K562 (cell line): ENCODE data around the gene GPR22. TPM values are rescaled to one million over a fixed set of nuclear protein-coding genes. Genes with fewer than 3 reads are reported as not detected.

ENCODE experiments used
- ATAC-seq: fragments of 200-7000 bp; cut with Tn5 transposase; 3 replicates; pipeline ENCODE4 v1.9.1; 2020; ENCODE audit warnings: moderate library complexity
- BruUV-seq: library from RNA; stranded (reverse); fragments of 400-500 nt; replicated peaks from 2 replicates; lab custom pipeline; 2021; lab: Mats Ljungman, UMichigan
- CTCF ChIA-PET: fragments of 300-600 bp; formaldehyde crosslinking; extraction: SDS; loops from one replicate; lab custom pipeline; 2021; ENCODE audit warnings: low intra/inter-chr PET ratio; lab: Yijun Ruan, JAX
- POLR2A ChIA-PET: fragments of 300-600, 350-650 bp; sonication (Branson Sonifier 250); formaldehyde crosslinking; extraction: SDS; loops from one replicate; lab custom pipeline; 2021; ENCODE audit warnings: antibody characterized with exemption, inconsistent platforms; lab: Yijun Ruan, JAX
- DNase-seq, 4 experiments: peaks; one replicate each; pipeline versions ENCODE4 v3.0.0 to v3.0.0-alpha.2; 2011 to 2018; ENCODE audit warnings: low spot score in 3 of 4, mixed read lengths in 3 of 4; ENCODE audit errors: extremely low read depth in 1 of 4
- FAIRE-seq: peaks from 2 replicates; lab custom pipeline; 2011; peaks lifted over from hg19 to GRCh38; lab: Jason Lieb, UNC
- H2AFZ ChIP-seq: 2 replicates; pipeline ENCODE4 v1.6.0; 2011; ENCODE audit warnings: low read depth, low read length, control low read depth, inconsistent platforms
- H3K27ac ChIP-seq: fragments of 200-600 bp; 3 replicates; pipeline ENCODE4 v1.8.0; 2011; ENCODE audit warnings: low read depth, mild to moderate bottlenecking, control low read depth, inconsistent platforms, low read length, moderate library complexity, mixed read lengths; ENCODE audit errors: extremely low read depth
- H3K27me3 ChIP-seq, 2 experiments: fragments of 300-600 bp in 1 of 2; 2 replicates in 1 of 2; 3 replicates in 1 of 2; pipeline versions ENCODE4 v1.6.0 to v1.8.0; 2011; ENCODE audit warnings: inconsistent platforms in 2 of 2, low read length in 2 of 2, mild to moderate bottlenecking in 1 of 2, mixed read lengths in 1 of 2, moderate library complexity in 1 of 2; ENCODE audit not compliant: control insufficient read depth in 2 of 2, insufficient read depth in 2 of 2
- H3K36me3 ChIP-seq: fragments of 300-600 bp; 3 replicates; pipeline ENCODE4 v1.8.0; 2011; ENCODE audit warnings: mild to moderate bottlenecking, low read length, inconsistent platforms; ENCODE audit not compliant: control insufficient read depth, insufficient read depth
- H3K4me1 ChIP-seq, 2 experiments: fragments of 200-600 bp in 1 of 2; replicated peaks in 1 of 2; 2 replicates in 1 of 2; 3 replicates in 1 of 2; pipeline versions ENCODE4 v1.5.1 to v1.8.0; 2011; ENCODE audit warnings: inconsistent platforms in 2 of 2, low read length in 2 of 2, mild to moderate bottlenecking in 1 of 2, mixed read lengths in 1 of 2, moderate library complexity in 1 of 2; ENCODE audit not compliant: control insufficient read depth in 2 of 2, insufficient read depth in 2 of 2
- H3K4me2 ChIP-seq: 2 replicates; pipeline ENCODE4 v1.6.1; 2011; ENCODE audit warnings: low read length, control low read depth, inconsistent platforms, mixed read lengths; ENCODE audit not compliant: insufficient read depth
- H3K4me3 ChIP-seq: fragments of 200-600 bp; sonication (generic), shearing (Covaris generic); 2 replicates; pipeline ENCODE4 v1.5.1; 2016; ENCODE audit warnings: control low read depth, inconsistent platforms
- H3K79me2 ChIP-seq: fragments of 200-600 bp; 3 replicates; pipeline ENCODE4 v1.8.0; 2011; ENCODE audit warnings: low read length, inconsistent platforms; ENCODE audit not compliant: control insufficient read depth, insufficient read depth
- H3K9ac ChIP-seq, 2 experiments: 2 replicates each; pipeline versions ENCODE4 v1.6.0 to v1.6.1; 2011; ENCODE audit warnings: low read depth in 2 of 2, low read length in 2 of 2, control low read depth in 1 of 2, inconsistent platforms in 1 of 2, mild to moderate bottlenecking in 1 of 2, mixed read lengths in 1 of 2; ENCODE audit not compliant: insufficient read depth in 1 of 2
- H3K9me1 ChIP-seq: one replicate; pipeline ENCODE4 v1.6.0; 2011; ENCODE audit warnings: inconsistent platforms, mild to moderate bottlenecking, low read length, moderate library complexity; ENCODE audit not compliant: control insufficient read depth, insufficient read depth
- H3K9me3 ChIP-seq: replicated peaks from 2 replicates; pipeline ENCODE4 v1.5.1; 2011; ENCODE audit warnings: low read depth, low read length, inconsistent platforms; ENCODE audit not compliant: control insufficient read depth, insufficient read depth
- H4K20me1 ChIP-seq: replicated peaks from 2 replicates; pipeline ENCODE4 v1.6.1; 2011; ENCODE audit warnings: low read length, inconsistent platforms, mixed read lengths; ENCODE audit not compliant: control insufficient read depth, insufficient read depth
- AFF4 ChIP-seq: sonication (generic); formaldehyde crosslinking; IDR thresholded peaks from 2 replicates; pipeline ENCODE4 v1.8.0; 2023; ENCODE audit warnings: mild to moderate bottlenecking, missing genetic modification reagents
- ARNT ChIP-seq, 2 experiments: fragments of 450-650 bp; IDR thresholded peaks; 2 replicates each; pipeline ENCODE4 v1.6.1; 2016; ENCODE audit warnings: mild to moderate bottlenecking in 1 of 2
- CEBPB ChIP-seq: fragments of 450-650 bp; IDR thresholded peaks from 2 replicates; pipeline ENCODE4 v1.6.1; 2016; ENCODE audit warnings: missing genetic modification characterization, missing compliant biosample characterization
- CEBPG ChIP-seq, 3 experiments: fragments of 200-800 bp in 1 of 3; sonication (Bioruptor generic) in 1 of 3; sonication (generic) in 1 of 3; formaldehyde crosslinking in 1 of 3; IDR thresholded peaks in 2 of 3; conservative IDR thresholded peaks in 1 of 3; 2 replicates each; pipeline versions ENCODE4 v1.6.1 to v1.8.0; 2016 to 2022; ENCODE audit warnings: missing compliant biosample characterization in 2 of 3, missing genetic modification characterization in 2 of 3, mild to moderate bottlenecking in 1 of 3, missing genetic modification reagents in 1 of 3
- CGGBP1 ChIP-seq: fragments of 250-450 bp; sonication (Bioruptor Pico); IDR thresholded peaks from 2 replicates; pipeline ENCODE4 v1.9.0; 2021; ENCODE audit warnings: mild to moderate bottlenecking
- FOSL1 ChIP-seq: fragments of 200-800 bp; sonication (Bioruptor generic); conservative IDR thresholded peaks from 2 replicates; pipeline ENCODE4 v1.6.1; 2016; ENCODE audit warnings: missing genetic modification characterization, missing compliant biosample characterization
- HMG20A ChIP-seq: fragments of 450-650 bp; formaldehyde crosslinking; conservative IDR thresholded peaks from 2 replicates; pipeline ENCODE4 v1.4.0; 2020; ENCODE audit warnings: mild to moderate bottlenecking, mixed read lengths
- KAT8 ChIP-seq: fragments of 450-650 bp; IDR thresholded peaks from 2 replicates; pipeline ENCODE4 v1.6.1; 2016; ENCODE audit warnings: low read depth, mild to moderate bottlenecking
- MAX ChIP-seq: sonication (generic); formaldehyde crosslinking; IDR thresholded peaks from 2 replicates; pipeline ENCODE4 v1.9.0; 2022; ENCODE audit warnings: mild to moderate bottlenecking, missing genetic modification reagents
- NCOA6 ChIP-seq: fragments of 450-650 bp; IDR thresholded peaks from 2 replicates; pipeline ENCODE4 v1.6.1; 2017; ENCODE audit warnings: mild to moderate bottlenecking
- NONO ChIP-seq, 2 experiments: fragments of 200-400 bp in 1 of 2; fragments of 450-650 bp in 1 of 2; formaldehyde crosslinking in 1 of 2; IDR thresholded peaks; 2 replicates each; pipeline ENCODE4 v1.6.1; 2017; ENCODE audit warnings: low read depth in 2 of 2, mild to moderate bottlenecking in 2 of 2, moderate library complexity in 2 of 2, low read length in 1 of 2
- NR2C1 ChIP-seq, 2 experiments: fragments of 450-650 bp; IDR thresholded peaks; 2 replicates each; pipeline ENCODE4 v1.6.1; 2017; ENCODE audit warnings: mild to moderate bottlenecking in 2 of 2, antibody characterized with exemption in 1 of 2, inconsistent platforms in 1 of 2, missing compliant biosample characterization in 1 of 2, missing genetic modification characterization in 1 of 2
- NR3C1 ChIP-seq: sonication (generic); formaldehyde crosslinking; IDR thresholded peaks from 2 replicates; pipeline ENCODE4 v1.8.1; 2022; ENCODE audit warnings: missing genetic modification reagents
- PCBP1 ChIP-seq: fragments of 200-400 bp; formaldehyde crosslinking; IDR thresholded peaks from 2 replicates; pipeline ENCODE4 v1.6.1; 2018; ENCODE audit warnings: mild to moderate bottlenecking, low read depth, low read length; ENCODE audit not compliant: poor library complexity, severe bottlenecking
- PRMT5 ChIP-seq: sonication (generic); formaldehyde crosslinking; IDR thresholded peaks from 2 replicates; pipeline ENCODE4 v1.5.0; 2020; ENCODE audit warnings: missing genetic modification reagents
- RAD21 ChIP-seq, 2 experiments: fragments of 250-450 bp in 1 of 2; fragments of 450-650 bp in 1 of 2; sonication (Bioruptor Pico) in 1 of 2; formaldehyde crosslinking in 1 of 2; IDR thresholded peaks in 1 of 2; conservative IDR thresholded peaks in 1 of 2; 2 replicates each; pipeline versions ENCODE4 v1.4.0 to v1.8.0; 2020 to 2022; ENCODE audit warnings: mild to moderate bottlenecking in 2 of 2, moderate library complexity in 1 of 2
- SLC30A9 ChIP-seq: fragments of 250-450 bp; sonication (Bioruptor Pico); IDR thresholded peaks from 2 replicates; pipeline ENCODE4 v1.8.0; 2022; ENCODE audit warnings: mild to moderate bottlenecking, moderate library complexity
- STAT5A ChIP-seq: IDR thresholded peaks from 2 replicates; pipeline ENCODE4 v1.6.1; 2012; ENCODE audit warnings: low read length, inconsistent platforms, borderline replicate concordance
- TBP ChIP-seq: optimal IDR thresholded peaks from 2 replicates; pipeline ENCODE3; 2011; ENCODE audit warnings: low read depth, low read length, improper control_type of control experiment
- in situ Hi-C: fragments of 300-500 bp; cut with MboI; formaldehyde crosslinking; loops from 4 replicates; pipeline ENCODE4 v1.15.0; 2018; ENCODE audit warnings: inconsistent platforms, mixed read lengths
- intact Hi-C: fragments of 100-400 bp; cut with micrococcal nuclease; formaldehyde crosslinking; loops from 2 replicates; pipeline ENCODE4 v1.14.2; 2022
- polyA plus RNA-seq, 8 experiments: library from polyadenylated mRNA; depleted of rRNA in 4 of 8; stranded (reverse) in 5 of 8; unstranded in 3 of 8; fragments of >200 nt; fragmentation: Nextera tagmentation in 2 of 8; fragmentation: Illumina TruSeq in 1 of 8; extraction: Ambion mirVana in 2 of 8; extraction: Trizol in 1 of 8; gene quantifications; 2 replicates each; pipeline versions ENCODE4 v1.2.1 to v1.2.3, GENCODE V29; 2011 to 2014; ENCODE audit warnings: inconsistent platforms in 1 of 8, missing spikeins in 1 of 8
- total RNA-seq, 7 experiments: library from RNA; depleted of rRNA in 6 of 7; stranded (reverse); fragments of >200 nt in 6 of 7; fragmentation: Illumina TruSeq in 2 of 7; extraction: Trizol in 2 of 7; gene quantifications; 2 replicates each; pipeline versions ENCODE4 v1.2.1 to v1.2.3, GENCODE V29; 2011 to 2021; ENCODE audit warnings: low replicate concordance in 1 of 7

The GPR22 gene
- total and polyA plus RNA-seq, 9 of the 15 experiments (the other 6 are each of a cell fraction or from before 2014, with no cell fraction given) = 0.07 to 0.20 TPM; not detected in 7

- TF ChIP-seq PCBP1 (no peak), SLC30A9 (CRISPR knock-in tag) (no peak), HMG20A (no peak), CGGBP1 (CRISPR knock-in tag) (no peak), CEBPG (CRISPR knock-in tag; IDR thresholded peaks at IDR 0.05) (no peak), CEBPG (tag; conservative IDR thresholded peaks at IDR 0.05 in 1 of 2, IDR thresholded peaks at IDR 0.05 in 1 of 2) (peak; percentile 57 to 82), TBP (no peak), NONO (IDR thresholded peaks at IDR 0.05; ENCODE audit: low read depth in 2 of 2, low read length in 1 of 2) (0 out of 4 replicates have a peak, but pooled peaks of 1 of the 2 experiments have one; percentile 18), FOSL1 (tag) (no peak), NR2C1 (IDR thresholded peaks at IDR 0.05) (no peak), NR2C1 (tag; IDR thresholded peaks at IDR 0.05) (no peak), NCOA6 (no peak), RAD21 (CRISPR knock-in tag; conservative IDR thresholded peaks at IDR 0.05 in 1 of 2, IDR thresholded peaks at IDR 0.05 in 1 of 2) (no peak), KAT8 (no peak), AFF4 (no peak), PRMT5 (CRISPR knock-in tag) (no peak), STAT5A (peak; percentile 63; the same call in 1 of the 2 replicates), CEBPB (tag) (peak; percentile 88), MAX (CRISPR knock-in tag) (no peak), NR3C1 (no peak), ARNT (IDR thresholded peaks at IDR 0.05) (no peak)
- TF ChIP-seq, all 486 proteins: peak for 4
- intact Hi-C loops (loop anchor here (10.0 kb wide), 1 partner anchor 701 kb away; no protein-coding TSS in a partner anchor), in situ Hi-C loops (no loop called here)
- Histone ChIP-seq H3K9me3 (no peaks in the 10 kb centered on the region), H3K27me3 (no peaks in the 10 kb centered on the region), H3K27ac (peak overlapping the region; percentile 47; the same call in 1 of the 3 replicates), H3K36me3 (no peaks in the 10 kb centered on the region), H4K20me1 (no peaks in the 10 kb centered on the region), H3K9ac (no peak overlapping the region; a peak in 1 of 4 replicates), H3K4me2 (peak overlapping the region; percentile 8; the same call in 1 of the 2 replicates), H3K9me1 (no peaks in the 10 kb centered on the region), H3K79me2 (peaks cover 40% of the 10 kb centered on the region), H3K4me3 (no peak overlapping the region), H3K4me1 (peaks cover 0 to 15% of the 10 kb centered on the region in 2 experiments; a peak in 3 of 5 replicates), H2AFZ (no peak overlapping the region)
- no peak for ATAC-seq
- ChIA-PET POLR2A (interaction anchor here (1.3 to 1.9 kb wide), 3 partner anchors 14 to 18 kb away, joined by 3 to 11 read pairs (median 7); no protein-coding TSS in a partner anchor), CTCF (no interaction called here)
- DNase-seq = no peak
- no TSS peak for BruUV-seq
- FAIRE-seq = no peak
Observed at GRCh38 chr7:107495516-107495915, 25.7 kb downstream of the GPR22 start.
